HG03460 (cell line): Measurements from ENCODE around the gene CHTF8.
"Not testable (repeated sequence)": the region's sequence is repeated elsewhere in the genome, so short reads cannot be mapped to it uniquely, and the experiment has no call there.

Source experiments
- ATAC-seq: cut with Tn5 transposase; IDR thresholded peaks from one replicate; pipeline ENCODE4 v1.9.1; 2021; ENCODE audit not compliant: unreplicated experiment

Gene CHTF8

GRCh38 chr16:69139464-69139863, 7.1 kb upstream of the CHTF8 start:
- not testable (repeated sequence) for ATAC-seq

- no peak for ATAC-seq
These were observed 6.2 kb upstream of the CHTF8 start for GRCh38 chr16:69138608-69139007.

- no peak for ATAC-seq
These were observed 1.1 kb upstream of the CHTF8 start for GRCh38 chr16:69133373-69133954.

- peak; percentile 42 for ATAC-seq
These were observed 457 bp downstream of the CHTF8 start for GRCh38 chr16:69131839-69132423.

- ATAC-seq: no peak
These were observed 1.1 kb downstream of the CHTF8 start for GRCh38 chr16:69131167-69131838.

- ATAC-seq: no peak
These were observed 1.9 kb downstream of the CHTF8 start for GRCh38 chr16:69130461-69130860.

- no peak for ATAC-seq
These were observed 4.3 kb downstream of the CHTF8 start for GRCh38 chr16:69127966-69128510.

GRCh38 chr16:69126801-69127200, 5.6 kb downstream of the CHTF8 start:
- not testable (repeated sequence) for ATAC-seq

GRCh38 chr16:69126221-69126620, 6.2 kb downstream of the CHTF8 start:
- no peak for ATAC-seq

GRCh38 chr16:69124961-69125360, 7.4 kb downstream of the CHTF8 start:
- ATAC-seq: not testable (repeated sequence)

GRCh38 chr16:69124406-69124805, 8.0 kb downstream of the CHTF8 start:
- ATAC-seq: not testable (repeated sequence)

- no peak for ATAC-seq
These were observed 8.5 kb downstream of the CHTF8 start for GRCh38 chr16:69123910-69124309.

- ATAC-seq: no peak
These were observed 12.2 kb downstream of the CHTF8 start for GRCh38 chr16:69120096-69120664.

GRCh38 chr16:69119536-69119935, 12.9 kb downstream of the CHTF8 start:
- ATAC-seq: no peak

GRCh38 chr16:69118994-69119393, 13.4 kb downstream of the CHTF8 start:
- no peak for ATAC-seq

- no peak for ATAC-seq
These were observed 13.9 kb downstream of the CHTF8 start for GRCh38 chr16:69118468-69118867.

- ATAC-seq: no peak
These were observed 15.5 kb downstream of the CHTF8 start for GRCh38 chr16:69116906-69117305.

GRCh38 chr16:69116256-69116875, 16.0 kb downstream of the CHTF8 start:
- no peak for ATAC-seq

GRCh38 chr16:69115837-69116236, 16.6 kb downstream of the CHTF8 start:
- no peak for ATAC-seq

- no peak for ATAC-seq
These were observed 17.0 kb downstream of the CHTF8 start for GRCh38 chr16:69115361-69115760.

- ATAC-seq: no peak
These were observed 17.4 kb downstream of the CHTF8 start for GRCh38 chr16:69114976-69115355.
